H1 (cell line): ENCODE measurements around the gene SAMD4A. TPM values are rescaled to one million over a fixed set of nuclear protein-coding genes. Genes with fewer than 3 reads are reported as not detected.

Experiments used
- CTCF ChIA-PET: fragments of 300-600 bp; sonication (Branson Sonifier 250); formaldehyde crosslinking; loops from one replicate; lab custom pipeline; 2021; ENCODE audit not compliant: partially characterized antibody; lab: Charles Lee
- POLR2A ChIA-PET: fragments of 300-600 bp; sonication (Branson Sonifier 250); formaldehyde crosslinking; loops from one replicate; lab custom pipeline; 2021; ENCODE audit warnings: inconsistent platforms; ENCODE audit not compliant: partially characterized antibody; lab: Charles Lee
- DNase-seq, 2 experiments: peaks; one replicate each; pipeline versions ENCODE4 v3.0.0 to v3.0.0-alpha.2; 2010 to 2022; ENCODE audit warnings: low spot score in 2 of 2, low read depth in 1 of 2, mixed read lengths in 1 of 2
- FAIRE-seq: peaks from 2 replicates; lab custom pipeline; 2011; peaks lifted over from hg19 to GRCh38; lab: Jason Lieb, UNC
- H2AFZ ChIP-seq: 2 replicates; pipeline ENCODE4 v1.8.1; 2012; ENCODE audit warnings: low read length, inconsistent platforms
- H2AK5ac ChIP-seq: 2 replicates; pipeline ENCODE4 v1.6.1; 2013; ENCODE audit warnings: low read depth, low read length
- H2BK120ac ChIP-seq: replicated peaks from 2 replicates; pipeline ENCODE3; 2013; ENCODE audit warnings: low read depth, low read length, inconsistent platforms
- H2BK12ac ChIP-seq: 2 replicates; pipeline ENCODE4 v1.6.1; 2013; ENCODE audit warnings: low read depth, low read length
- H2BK15ac ChIP-seq: 2 replicates; pipeline ENCODE4 v1.6.1; 2013; ENCODE audit warnings: low read length
- H2BK20ac ChIP-seq: 2 replicates; pipeline ENCODE4 v1.6.1; 2013; ENCODE audit warnings: low read length
- H2BK5ac ChIP-seq: 2 replicates; pipeline ENCODE4 v1.6.1; 2013; ENCODE audit warnings: low read depth, low read length
- H3K14ac ChIP-seq: 2 replicates; pipeline ENCODE4 v1.6.1; 2013; ENCODE audit warnings: inconsistent platforms; ENCODE audit not compliant: insufficient read length
- H3K18ac ChIP-seq: 2 replicates; pipeline ENCODE4 v1.6.1; 2013; ENCODE audit warnings: low read length; ENCODE audit errors: extremely low read depth
- H3K23ac ChIP-seq: 2 replicates; pipeline ENCODE4 v1.6.1; 2013; ENCODE audit warnings: inconsistent platforms; ENCODE audit not compliant: insufficient read length
- H3K23me2 ChIP-seq: 2 replicates; pipeline ENCODE4 v1.6.1; 2013; ENCODE audit warnings: low read depth, low read length
- H3K27ac ChIP-seq: 2 replicates; pipeline ENCODE4 v1.6.1; 2011; ENCODE audit warnings: low read depth, low read length, inconsistent platforms
- H3K27me3 ChIP-seq, 4 experiments: replicated peaks in 1 of 4; 1 replicate in 1 of 4; 2 replicates in 3 of 4; pipeline versions ENCODE4 v1.6.1 to v1.8.1; 2011 to 2013; ENCODE audit warnings: low read length in 3 of 4, mild to moderate bottlenecking in 3 of 4, inconsistent platforms in 2 of 4, mixed read lengths in 2 of 4, moderate library complexity in 1 of 4; ENCODE audit not compliant: control insufficient read depth in 3 of 4, insufficient read depth in 3 of 4; ENCODE audit errors: extremely low read depth in 1 of 4
- H3K36me3 ChIP-seq, 4 experiments: 2 replicates each; pipeline versions ENCODE4 v1.6.1 to v1.8.1; 2011 to 2013; ENCODE audit warnings: mild to moderate bottlenecking in 4 of 4, low read length in 3 of 4, moderate library complexity in 2 of 4, control low read depth in 1 of 4, inconsistent platforms in 1 of 4; ENCODE audit not compliant: insufficient read depth in 4 of 4, control insufficient read depth in 2 of 4
- H3K4ac ChIP-seq: replicated peaks from 2 replicates; pipeline ENCODE3; 2013; ENCODE audit warnings: low read length, low read depth, mixed read lengths, inconsistent platforms; ENCODE audit not compliant: insufficient read length
- H3K4me1 ChIP-seq, 4 experiments: replicated peaks in 1 of 4; 1 replicate in 1 of 4; 2 replicates in 3 of 4; pipeline versions ENCODE4 v1.6.1 to v1.8.1; 2011 to 2013; ENCODE audit warnings: low read length in 3 of 4, inconsistent platforms in 2 of 4, mixed read lengths in 1 of 4; ENCODE audit not compliant: insufficient read depth in 4 of 4, control insufficient read depth in 3 of 4
- H3K4me2 ChIP-seq, 2 experiments: 2 replicates each; pipeline versions ENCODE4 v1.6.1 to v1.8.1; 2011 to 2013; ENCODE audit warnings: low read depth in 2 of 2, low read length in 2 of 2, control low read depth in 1 of 2, inconsistent platforms in 1 of 2, mild to moderate bottlenecking in 1 of 2; ENCODE audit not compliant: insufficient read depth in 1 of 2
- H3K4me3 ChIP-seq, 4 experiments: fragments of 200-600, 300-600 bp in 1 of 4; sonication (generic), shearing (Covaris generic), sonication (Bioruptor Twin) in 1 of 4; 2 replicates each; pipeline versions ENCODE4 v1.5.1 to v1.8.1; 2011 to 2016; ENCODE audit warnings: low read length in 4 of 4, low read depth in 3 of 4, control low read depth in 2 of 4, inconsistent platforms in 2 of 4, mild to moderate bottlenecking in 2 of 4, mixed read lengths in 1 of 4, moderate library complexity in 1 of 4; ENCODE audit not compliant: insufficient read depth in 2 of 4; ENCODE audit errors: extremely low read depth in 1 of 4
- H3K56ac ChIP-seq: replicated peaks from 2 replicates; pipeline ENCODE3; 2013; ENCODE audit warnings: low read depth, mild to moderate bottlenecking, mixed read lengths, low read length, inconsistent platforms; ENCODE audit not compliant: insufficient read length
- H3K79me1 ChIP-seq: 2 replicates; pipeline ENCODE4 v1.6.1; 2013; ENCODE audit warnings: low read depth, low read length, control low read depth
- H3K79me2 ChIP-seq, 2 experiments: 2 replicates each; pipeline versions ENCODE4 v1.6.1 to v1.8.1; 2012 to 2013; ENCODE audit warnings: low read length in 2 of 2, mild to moderate bottlenecking in 2 of 2, inconsistent platforms in 1 of 2; ENCODE audit not compliant: insufficient read depth in 2 of 2, control insufficient read depth in 1 of 2
- H3K9ac ChIP-seq, 4 experiments: replicated peaks in 1 of 4; 1 replicate in 1 of 4; 2 replicates in 3 of 4; pipeline versions ENCODE4 v1.6.1 to v1.8.1; 2011 to 2013; ENCODE audit warnings: low read depth in 3 of 4, low read length in 3 of 4, control low read depth in 2 of 4, mild to moderate bottlenecking in 2 of 4, moderate library complexity in 2 of 4, inconsistent platforms in 1 of 4; ENCODE audit errors: extremely low read depth in 1 of 4
- H3K9me3 ChIP-seq, 2 experiments: 2 replicates each; pipeline versions ENCODE4 v1.6.1 to v1.8.1; 2012 to 2013; ENCODE audit warnings: mild to moderate bottlenecking in 2 of 2, moderate library complexity in 2 of 2, control low read depth in 1 of 2, inconsistent platforms in 1 of 2, low read depth in 1 of 2, low read length in 1 of 2, mixed read lengths in 1 of 2; ENCODE audit not compliant: insufficient read depth in 2 of 2
- H4K20me1 ChIP-seq, 2 experiments: replicated peaks in 1 of 2; 2 replicates each; pipeline versions ENCODE3 to v1.8.1; 2011 to 2013; ENCODE audit warnings: inconsistent platforms in 2 of 2, low read length in 2 of 2, mild to moderate bottlenecking in 1 of 2; ENCODE audit not compliant: insufficient read depth in 2 of 2, control insufficient read depth in 1 of 2
- H4K5ac ChIP-seq: 2 replicates; pipeline ENCODE4 v1.6.1; 2013; ENCODE audit warnings: low read length, low read depth, mixed read lengths, inconsistent platforms; ENCODE audit not compliant: insufficient read length
- H4K8ac ChIP-seq: 2 replicates; pipeline ENCODE4 v1.8.0; 2013; ENCODE audit warnings: mild to moderate bottlenecking, moderate library complexity, low read length, inconsistent platforms; ENCODE audit not compliant: insufficient read depth; ENCODE audit errors: extremely low read depth
- H4K91ac ChIP-seq: replicated peaks from 2 replicates; pipeline ENCODE3; 2013; ENCODE audit warnings: low read length, mixed read lengths, inconsistent platforms; ENCODE audit not compliant: insufficient read length
- CBX5 ChIP-seq: fragments of 300-800, 300-1000 bp; sonication (generic); IDR thresholded peaks from 2 replicates; pipeline ENCODE4 v1.7.1; 2016; ENCODE audit warnings: antibody characterized with exemption, low read length, low read depth
- FOSL1 ChIP-seq: IDR thresholded peaks from 2 replicates; pipeline ENCODE4 v1.6.1; 2011; ENCODE audit warnings: mild to moderate bottlenecking, low read depth, low read length, moderate library complexity; ENCODE audit not compliant: insufficient read depth
- HDAC2 ChIP-seq, 2 experiments: fragments of 300-600 bp in 1 of 2; sonication (generic) in 1 of 2; IDR thresholded peaks; 2 replicates each; pipeline ENCODE4 v1.6.1; 2011 to 2012; ENCODE audit warnings: low read depth in 2 of 2, low read length in 2 of 2, mild to moderate bottlenecking in 2 of 2, moderate library complexity in 2 of 2, borderline replicate concordance in 1 of 2, inconsistent platforms in 1 of 2
- JUND ChIP-seq: IDR thresholded peaks from 2 replicates; pipeline ENCODE4 v1.6.1; 2011; ENCODE audit warnings: mild to moderate bottlenecking, improper control_type of control experiment, low read length
- KDM4A ChIP-seq: IDR thresholded peaks from one replicate; pipeline ENCODE4 v1.7.1; 2012; ENCODE audit warnings: low read depth, mild to moderate bottlenecking, moderate library complexity, low read length, inconsistent platforms; ENCODE audit not compliant: severe bottlenecking
- MAFK ChIP-seq: IDR thresholded peaks from 2 replicates; pipeline ENCODE4 v1.6.1; 2012; ENCODE audit warnings: low read depth, mild to moderate bottlenecking, improper control_type of control experiment, low read length
- NRF1 ChIP-seq: IDR thresholded peaks from 2 replicates; pipeline ENCODE4 v1.6.1; 2011; ENCODE audit warnings: mild to moderate bottlenecking, low read depth, low read length, improper control_type of control experiment
- PHF8 ChIP-seq: fragments of 200-600 bp; sonication (generic); conservative IDR thresholded peaks from 2 replicates; pipeline ENCODE4 v1.7.1; 2012; ENCODE audit warnings: low read depth, mild to moderate bottlenecking, inconsistent platforms, low read length, moderate library complexity
- RFX5 ChIP-seq: IDR thresholded peaks from 2 replicates; pipeline ENCODE4 v1.6.1; 2011; ENCODE audit warnings: low read depth, low read length, improper control_type of control experiment, borderline replicate concordance
- TAF1 ChIP-seq: IDR thresholded peaks from 2 replicates; pipeline ENCODE4 v1.6.1; 2011; ENCODE audit warnings: mild to moderate bottlenecking, low read depth, low read length
- YY1 ChIP-seq: IDR thresholded peaks from 2 replicates; pipeline ENCODE4 v1.6.1; 2011; ENCODE audit warnings: low read depth, mild to moderate bottlenecking, low read length
- WGBS, 2 experiments: shearing (Covaris generic) in 1 of 2; methylation state at CpG; one replicate each; pipeline versions ENCODE4 v1.1.6 to v1.1.7; 2013 to 2015; ENCODE audit warnings: low lambda C conversion rate in 2 of 2, mixed read lengths in 2 of 2, inconsistent platforms in 1 of 2, low coverage in 1 of 2, missing lambda C conversion rate in 1 of 2; ENCODE audit not compliant: insufficient replicate concordance in 2 of 2, insufficient coverage in 1 of 2, insufficient read length in 1 of 2; ENCODE audit errors: extremely low coverage in 1 of 2, missing lambda C conversion rate in 1 of 2; 5-methylcytosine and 5-hydroxymethylcytosine counted together
- polyA plus RNA-seq, 7 experiments: library from polyadenylated mRNA; depleted of rRNA in 3 of 7; stranded (reverse) in 5 of 7; unstranded in 2 of 7; fragments of >200 nt in 5 of 7; fragments of 200-250 nt in 2 of 7; gene quantifications; 1 replicate in 5 of 7; 2 replicates in 1 of 7; 4 replicates in 1 of 7; pipeline versions ENCODE4 v1.2.1 to v1.2.3, GENCODE V29; 2011 to 2013; ENCODE audit warnings: missing spikeins in 2 of 7, mixed read lengths in 2 of 7
- total RNA-seq: library from RNA; stranded (reverse); fragmentation: NEBNext Ultra II Directional; extraction: Animal tissue kit (Norgen Biotek cat#: 25700); gene quantifications from 2 replicates; pipeline ENCODE4 v1.2.1, GENCODE V29; 2021
- TF ChIP-seq, protein P1 (sequence below): IDR thresholded peaks from 2 replicates; pipeline ENCODE4 v1.6.1; 2012; ENCODE audit warnings: inconsistent platforms

The SAMD4A gene
- total and polyA plus RNA-seq, 2 of the 8 experiments (the other 6 are each of a cell fraction or from before 2014, with no cell fraction given): 2.4 to 12.3 TPM

DNA sequence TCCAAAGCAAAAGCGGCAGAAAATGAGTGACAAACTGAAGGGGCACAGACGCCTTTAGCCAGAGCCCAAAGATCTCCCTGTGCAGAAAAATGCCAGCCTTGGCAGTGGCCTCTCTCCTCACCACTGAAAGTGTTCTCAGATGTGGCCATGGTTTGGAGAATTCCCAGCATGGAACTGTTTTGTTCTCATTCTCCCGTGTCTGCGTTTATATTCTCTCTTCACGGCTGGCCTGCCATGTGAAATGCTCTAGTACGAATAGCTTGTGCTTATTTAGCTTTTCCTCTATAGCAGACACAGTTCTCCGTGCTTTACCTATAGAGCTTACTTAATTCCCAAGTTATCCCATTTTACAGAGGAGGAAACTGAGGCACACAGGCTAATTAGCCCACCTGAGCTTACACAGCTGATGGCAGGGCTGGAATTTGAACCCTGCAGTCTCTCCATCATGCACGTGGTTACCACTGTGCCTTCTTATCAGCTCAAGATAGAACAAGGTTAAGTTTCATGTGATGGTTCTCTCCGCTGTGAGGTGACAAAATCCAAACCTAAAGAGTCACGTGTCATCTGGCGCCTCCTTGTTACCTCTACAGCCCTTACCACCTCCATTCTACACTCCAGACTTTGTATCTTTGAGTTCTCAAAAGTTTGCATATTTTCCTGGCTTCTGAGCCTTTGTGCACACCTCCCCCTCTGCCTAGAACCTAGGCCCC is 194.1 kb downstream of the SAMD4A start:
- 91% methylated on average over 11 of the region's 11 CpGs; no CpG with 5 or more reads in 1 of the 2 experiments for WGBS, 2 experiments
- Histone ChIP-seq H2BK15ac (no peak overlapping the region), H3K18ac (no peak overlapping the region), H2AFZ (no peak overlapping the region), H3K23ac (no peak overlapping the region), H2BK120ac (no peak overlapping the region), H3K14ac (no peak overlapping the region), H3K56ac (no peak overlapping the region), H4K20me1 (no peaks in the 10 kb centered on the region), H2BK12ac (no peak overlapping the region), H3K4ac (no peak overlapping the region), H2AK5ac (no peak overlapping the region), H2BK20ac (no peak overlapping the region), H3K4me3 (no peak overlapping the region), H3K9ac (no peak overlapping the region), H3K79me1 (no peaks in the 10 kb centered on the region; the same call in 1 of the 2 replicates), H3K36me3 (0 out of 8 replicates have a peak, but pooled peaks cover 0 to 2% (median 0%) of the 10 kb centered on the region in 4 experiments), H3K27ac (no peak overlapping the region), H3K4me2 (no peak overlapping the region), H4K91ac (no peak overlapping the region), H3K23me2 (no peaks in the 10 kb centered on the region), H3K9me3 (no peaks in the 10 kb centered on the region), H4K5ac (no peak overlapping the region), H3K4me1 (no peaks in the 10 kb centered on the region), H3K79me2 (no peaks in the 10 kb centered on the region), H2BK5ac (no peak overlapping the region), H3K27me3 (no peaks in the 10 kb centered on the region), H4K8ac (no peak overlapping the region)
- FAIRE-seq (no peak), DNase-seq (no peak)
- ChIA-PET CTCF (interaction anchor here (1.1 to 1.2 kb wide), 2 partner anchors 15 to 36 kb away, joined by 3 read pairs; no protein-coding TSS in a partner anchor), POLR2A (interaction anchor here (0.6 to 2.1 kb wide), 2 partner anchors 14 to 275 kb away, joined by 3 to 4 read pairs; no protein-coding TSS in a partner anchor)
- TF ChIP-seq YY1 (no peak), NRF1 (no peak), MAFK (no peak), JUND (no peak), KDM4A (no peak), CBX5 (no peak), FOSL1 (no peak), RFX5 (no peak), HDAC2 (IDR thresholded peaks at IDR 0.05; ENCODE audit: borderline replicate concordance in 1 of 2, low read depth in 2 of 2, low read length in 2 of 2) (no peak), TAF1 (no peak), PHF8 (no peak)
- TF ChIP-seq, protein P1, sequence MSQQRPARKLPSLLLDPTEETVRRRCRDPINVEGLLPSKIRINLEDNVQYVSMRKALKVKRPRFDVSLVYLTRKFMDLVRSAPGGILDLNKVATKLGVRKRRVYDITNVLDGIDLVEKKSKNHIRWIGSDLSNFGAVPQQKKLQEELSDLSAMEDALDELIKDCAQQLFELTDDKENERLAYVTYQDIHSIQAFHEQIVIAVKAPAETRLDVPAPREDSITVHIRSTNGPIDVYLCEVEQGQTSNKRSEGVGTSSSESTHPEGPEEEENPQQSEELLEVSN: no peak
